Activated CD8-positive, alpha-beta memory T cell treated with anti-CD3 and anti-CD28 coated beads, Interleukin-2, amount 50 U/mL, for 24 hours (primary cell): ENCODE data around the gene ARHGEF7.

Experiments used
- DNase-seq: peaks from one replicate; pipeline ENCODE4 v3.0.0-alpha.2; 2020; ENCODE audit errors: extremely low read depth

Gene ARHGEF7

DNA sequence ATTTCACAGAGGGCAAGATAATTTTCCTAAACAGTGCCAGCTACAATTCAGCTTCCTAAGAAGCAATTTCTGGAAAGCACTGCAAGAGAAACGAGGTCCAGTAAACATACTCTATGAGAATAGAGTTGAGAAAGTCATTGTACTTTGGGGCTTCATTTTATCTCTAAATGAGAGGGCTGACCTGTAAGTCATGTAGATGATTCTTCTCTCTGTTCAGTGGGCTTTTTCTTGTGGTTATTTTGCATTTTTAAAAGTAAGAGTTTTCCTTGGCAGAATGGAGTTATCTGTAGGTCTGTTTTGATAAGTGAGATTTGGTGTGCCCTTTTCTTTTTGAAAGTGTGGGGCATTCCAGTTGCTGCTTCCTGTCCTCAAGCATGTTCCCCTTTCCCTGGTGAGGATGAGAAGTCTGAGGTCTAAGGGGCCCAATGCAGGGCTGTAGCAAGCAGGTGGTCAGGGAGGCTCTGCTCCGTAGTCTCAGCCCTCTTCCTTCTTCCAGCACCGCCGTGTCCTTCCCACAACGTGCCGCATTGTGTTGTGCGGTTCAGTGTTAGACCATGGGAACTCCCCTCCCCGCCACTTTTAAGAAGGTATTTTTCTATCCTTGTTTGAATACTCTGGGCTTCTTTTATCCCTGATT is 86.3 kb downstream of the ARHGEF7 start:
- no peak for DNase-seq

- no peak for DNase-seq
Observed at GRCh38 chr13:111202156-111202621, 87.1 kb downstream of the ARHGEF7 start.

DNA sequence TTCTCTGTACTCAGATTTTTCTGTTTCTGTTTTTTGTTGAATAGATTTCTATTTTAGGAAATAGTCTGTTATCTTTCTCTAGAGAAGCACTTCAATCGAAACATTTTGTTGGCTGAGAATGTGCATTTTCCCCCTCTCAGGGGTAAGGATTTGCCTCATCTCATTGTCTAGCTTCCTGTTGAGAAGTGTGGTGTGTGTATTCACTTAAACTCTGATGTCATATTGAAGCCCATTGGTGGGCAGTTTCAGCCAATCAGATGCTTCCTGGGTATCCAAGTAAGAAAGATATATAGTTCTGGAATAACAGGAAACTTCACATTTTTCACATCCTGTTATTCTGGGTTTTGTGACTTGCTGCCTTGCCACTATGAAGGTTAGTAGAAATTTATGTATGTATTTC is 87.6 kb downstream of the ARHGEF7 start:
- no peak for DNase-seq

GRCh38 chr13:111203736-111204389 is 88.8 kb downstream of the ARHGEF7 start:
- DNase-seq: no peak

DNA sequence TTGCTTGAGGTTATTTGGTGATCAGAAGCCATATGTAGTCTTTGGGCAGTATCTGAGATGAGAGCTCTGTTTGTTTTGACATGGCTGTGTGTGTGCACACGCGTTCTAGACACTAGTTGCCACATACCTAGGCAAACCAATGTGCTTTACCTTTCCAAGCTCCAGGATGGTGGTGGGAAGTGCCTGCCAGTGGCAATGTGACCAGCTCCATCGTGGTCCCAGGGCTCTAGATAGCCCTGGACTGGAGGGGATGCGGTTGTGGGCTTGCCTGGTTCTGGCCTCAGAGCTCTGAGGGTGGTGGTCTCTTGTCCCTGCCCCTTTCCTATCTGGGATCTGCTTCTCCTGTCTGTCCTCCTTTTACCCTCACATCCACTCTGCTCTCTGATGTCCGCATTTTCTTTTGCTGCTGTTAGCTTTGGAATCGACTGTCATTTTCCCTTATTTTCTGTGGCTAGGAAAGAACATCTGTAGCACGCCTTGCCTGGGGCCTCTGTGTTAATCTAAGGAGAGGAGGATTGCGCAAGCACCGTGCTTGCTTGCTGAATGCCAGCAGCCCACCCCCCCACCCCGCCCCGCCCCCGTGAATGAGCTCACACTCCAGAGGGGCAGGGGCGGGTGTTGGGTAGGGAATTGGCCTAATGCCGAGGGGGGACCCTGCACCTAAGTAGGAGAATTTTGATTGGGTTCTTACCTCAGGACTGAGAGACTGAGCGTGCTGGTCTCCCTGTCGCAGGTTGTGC is 89.5 kb downstream of the ARHGEF7 start:
- no peak for DNase-seq

DNA sequence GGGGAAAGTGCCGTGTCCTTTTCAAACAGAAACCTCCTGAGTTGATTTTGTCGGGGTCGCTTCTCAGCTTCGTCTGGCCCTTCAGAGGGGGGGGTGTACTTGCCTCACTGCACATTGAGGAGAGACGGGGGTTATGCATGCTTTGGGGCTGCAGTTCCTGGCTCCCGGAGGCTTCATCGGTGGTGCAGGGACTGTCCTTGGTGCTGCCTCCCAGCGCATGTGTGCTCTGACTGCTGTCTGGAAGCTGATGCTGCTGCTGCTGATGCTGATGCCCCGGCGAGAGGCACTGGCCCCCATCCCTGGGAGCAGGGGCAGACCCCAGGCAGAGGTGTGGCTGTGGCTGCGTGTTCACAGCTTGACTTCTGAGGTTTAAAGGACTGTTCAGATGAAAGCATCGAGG is 91.0 kb downstream of the ARHGEF7 start:
- DNase-seq: no peak

DNA sequence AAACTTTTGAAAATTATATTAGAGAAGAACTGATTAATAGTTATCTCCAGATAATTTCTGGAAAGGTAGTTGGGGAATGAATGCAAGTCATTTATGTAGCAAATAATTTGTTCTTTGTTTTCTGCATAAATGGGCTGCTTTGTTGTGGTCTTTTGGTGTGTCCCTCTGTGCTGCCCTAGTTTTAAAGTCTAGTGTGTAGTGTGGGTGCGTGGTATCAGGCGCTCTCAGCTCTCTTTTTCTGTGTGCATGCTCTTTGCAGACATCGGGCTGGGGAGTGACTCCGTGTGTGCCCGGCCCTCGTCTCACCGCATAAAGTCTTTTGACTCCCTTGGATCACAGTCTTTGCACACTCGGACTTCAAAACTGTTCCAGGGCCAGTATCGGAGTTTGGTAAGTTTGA is 94.5 kb downstream of the ARHGEF7 start:
- DNase-seq: no peak

- no peak for DNase-seq
Observed at GRCh38 chr13:111210091-111210490, 95.0 kb downstream of the ARHGEF7 start.

GRCh38 chr13:111210544-111211469 is 95.7 kb downstream of the ARHGEF7 start:
- no peak for DNase-seq

- DNase-seq: no peak
Observed at GRCh38 chr13:111211789-111212516, 96.8 kb downstream of the ARHGEF7 start.

- no peak for DNase-seq
Observed at GRCh38 chr13:111212517-111212873, 97.4 kb downstream of the ARHGEF7 start.

GRCh38 chr13:111213964-111214726 is 99.0 kb downstream of the ARHGEF7 start:
- DNase-seq: no peak

GRCh38 chr13:111215081-111216047 is 100.3 kb downstream of the ARHGEF7 start:
- no peak for DNase-seq

- DNase-seq: no peak
Observed at GRCh38 chr13:111216166-111216960, 101.3 kb downstream of the ARHGEF7 start.

DNA sequence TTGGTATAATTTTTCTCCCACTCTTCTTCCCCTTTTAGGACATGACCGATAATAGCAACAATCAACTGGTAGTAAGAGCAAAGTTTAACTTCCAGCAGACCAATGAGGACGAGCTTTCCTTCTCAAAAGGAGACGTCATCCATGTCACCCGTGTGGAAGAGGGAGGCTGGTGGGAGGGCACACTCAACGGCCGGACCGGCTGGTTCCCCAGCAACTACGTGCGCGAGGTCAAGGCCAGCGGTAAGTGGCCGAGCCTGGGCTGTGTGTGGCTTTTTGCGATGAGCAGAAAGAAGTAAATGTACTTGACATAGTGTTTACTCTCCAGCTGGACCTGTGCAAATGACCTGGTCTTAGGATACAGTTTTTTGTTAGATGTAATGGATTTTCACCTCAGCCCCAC is 102.5 kb downstream of the ARHGEF7 start:
- DNase-seq: no peak

- DNase-seq: no peak
Observed at GRCh38 chr13:111219280-111219679, 104.2 kb downstream of the ARHGEF7 start.

DNA sequence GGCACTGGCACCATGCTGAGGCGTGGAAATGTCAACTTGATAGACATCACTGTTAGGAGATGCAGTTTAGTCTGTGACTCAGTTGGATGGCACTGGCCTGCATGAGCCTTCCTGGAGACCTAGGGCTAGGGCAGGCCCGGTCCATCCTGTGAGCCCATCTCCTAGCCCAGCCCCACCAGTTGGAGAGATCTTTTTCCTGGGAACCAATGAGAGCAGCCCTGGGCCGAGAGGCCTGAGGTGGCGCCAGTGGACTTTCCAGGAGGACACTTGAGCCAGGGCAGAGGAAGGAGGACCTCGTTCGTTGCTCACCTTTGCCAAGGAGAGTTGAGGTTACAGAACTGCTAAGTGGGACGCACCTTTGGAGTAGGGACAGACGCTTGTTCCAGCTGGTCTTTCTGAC is 104.8 kb downstream of the ARHGEF7 start:
- DNase-seq: no peak

- no peak for DNase-seq
Observed at GRCh38 chr13:111225166-111225565, 110.1 kb downstream of the ARHGEF7 start.
